Measurements from ENCODE around the gene RBPJ.
"Not testable (repeated sequence)": the region's sequence is repeated elsewhere in the genome, so short reads cannot be mapped to it uniquely, and the experiment has no call there.

RBPJ gene

GRCh38 chr4:26351685-26352084 lies 30.9 kb downstream of the RBPJ start:
- TF ChIP-seq CTCF (IDR thresholded peaks at IDR 0.05; ENCODE audit: insufficient read depth, missing control alignments): no peak
- no peak for DNase-seq (ENCODE audit: insufficient read length, low spot score)
- no peak for FAIRE-seq

GRCh38 chr4:26354491-26354890 lies 33.7 kb downstream of the RBPJ start:
- no peak for FAIRE-seq
- no peak for DNase-seq (ENCODE audit: insufficient read length, low spot score)
- TF ChIP-seq CTCF (IDR thresholded peaks at IDR 0.05; ENCODE audit: insufficient read depth, missing control alignments): no peak

GRCh38 chr4:26355392-26356052 lies 34.7 kb downstream of the RBPJ start:
- DNase-seq (ENCODE audit: insufficient read length, low spot score) (no peak), FAIRE-seq (no peak)
- TF ChIP-seq CTCF (IDR thresholded peaks at IDR 0.05; ENCODE audit: insufficient read depth, missing control alignments): no peak

GRCh38 chr4:26356081-26356501 lies 35.3 kb downstream of the RBPJ start:
- TF ChIP-seq CTCF (IDR thresholded peaks at IDR 0.05; ENCODE audit: insufficient read depth, missing control alignments): no peak
- DNase-seq (ENCODE audit: insufficient read length, low spot score) (no peak), FAIRE-seq (no peak)

- not testable (repeated sequence) for DNase-seq (ENCODE audit: insufficient read length, low spot score); FAIRE-seq
These were observed 38.7 kb downstream of the RBPJ start for GRCh38 chr4:26359521-26359920.

- FAIRE-seq: no peak
- no peak for DNase-seq (ENCODE audit: insufficient read length, low spot score)
- TF ChIP-seq CTCF (IDR thresholded peaks at IDR 0.05; ENCODE audit: insufficient read depth, missing control alignments): no peak
These were observed 39.5 kb downstream of the RBPJ start for GRCh38 chr4:26360273-26360672.

- TF ChIP-seq CTCF (IDR thresholded peaks at IDR 0.05; ENCODE audit: insufficient read depth, missing control alignments): no peak
- DNase-seq (ENCODE audit: insufficient read length, low spot score) (no peak), FAIRE-seq (no peak)
These were observed 40.0 kb downstream of the RBPJ start for GRCh38 chr4:26360864-26361263.

- FAIRE-seq (no peak), DNase-seq (ENCODE audit: insufficient read length, low spot score) (no peak)
- TF ChIP-seq CTCF (IDR thresholded peaks at IDR 0.05; ENCODE audit: insufficient read depth, missing control alignments): no peak
These were observed 40.5 kb downstream of the RBPJ start for GRCh38 chr4:26361297-26361696.

All from D721Med (cell line).